Left forelimb (tissue), 1 donor: ENCODE results near the gene HEATR5A.
"Not testable (repeated sequence)": the region's sequence is repeated elsewhere in the genome, so short reads cannot be mapped to it uniquely, and the experiment has no call there.

Source experiments
- DNase-seq: peaks from one replicate; pipeline ENCODE4 v3.0.0-alpha.2; 2018; ENCODE audit warnings: low spot score

The HEATR5A gene

DNA sequence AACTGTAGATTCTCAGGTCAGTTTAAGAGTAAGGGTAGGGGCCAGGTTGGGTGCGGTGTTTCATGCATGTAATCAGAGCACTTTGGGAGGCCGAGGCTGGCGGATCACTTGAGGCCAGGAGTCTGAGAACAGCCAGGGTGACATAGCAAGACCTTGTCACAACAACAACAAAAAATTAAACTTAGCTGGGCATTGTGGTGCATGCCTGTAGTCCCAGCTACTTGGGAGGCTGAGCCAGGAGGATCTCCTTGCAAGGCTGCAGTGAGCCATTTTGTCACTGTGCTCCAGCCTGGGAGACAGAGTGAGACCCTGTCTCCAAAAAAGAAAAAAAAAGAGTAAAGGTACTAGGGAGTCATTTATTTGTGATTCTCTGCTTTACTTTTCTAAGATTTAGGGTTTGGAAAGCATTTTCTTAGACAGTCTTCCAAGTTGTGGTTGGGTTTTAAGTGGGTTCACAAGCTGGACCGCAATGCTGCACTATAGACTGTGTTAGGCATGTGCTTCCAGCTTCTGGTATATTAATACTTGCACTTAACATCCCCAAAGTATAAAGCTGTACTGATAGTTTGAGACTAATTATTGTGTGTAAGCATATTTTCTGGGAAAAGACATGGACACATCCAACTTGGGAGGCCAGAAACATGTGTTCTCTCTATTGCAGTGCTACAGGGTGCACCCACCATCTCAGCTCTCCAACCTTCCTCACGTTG, 163.7 kb downstream of the HEATR5A start:
- no peak for DNase-seq

DNA sequence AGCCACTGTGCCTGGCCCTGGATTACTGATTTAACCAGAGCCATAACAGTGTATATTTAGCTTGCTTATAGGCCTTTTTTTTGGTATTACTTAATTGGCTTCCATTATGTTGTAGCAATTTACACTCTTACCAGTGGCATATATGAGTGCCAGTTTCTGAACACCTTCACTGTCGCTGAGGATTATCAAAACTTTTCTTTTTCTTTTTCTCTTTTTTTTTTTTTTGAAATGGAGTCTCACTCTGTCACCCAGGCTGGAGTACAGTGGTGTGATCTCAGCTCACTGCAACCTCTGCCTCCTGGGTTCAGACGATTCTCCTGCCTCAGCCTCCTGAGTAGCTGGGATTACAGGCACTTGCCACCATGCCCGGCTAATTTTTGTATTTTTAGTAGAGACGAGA, 164.4 kb downstream of the HEATR5A start:
- DNase-seq, result not testable (repeated sequence)

- DNase-seq, result no peak
Observed at GRCh38 chr14:31255286-31255685, 165.1 kb downstream of the HEATR5A start.

GRCh38 chr14:31253746-31254471, 166.4 kb downstream of the HEATR5A start:
- DNase-seq, result no peak

GRCh38 chr14:31252865-31253264, 167.5 kb downstream of the HEATR5A start:
- DNase-seq, result no peak

DNA sequence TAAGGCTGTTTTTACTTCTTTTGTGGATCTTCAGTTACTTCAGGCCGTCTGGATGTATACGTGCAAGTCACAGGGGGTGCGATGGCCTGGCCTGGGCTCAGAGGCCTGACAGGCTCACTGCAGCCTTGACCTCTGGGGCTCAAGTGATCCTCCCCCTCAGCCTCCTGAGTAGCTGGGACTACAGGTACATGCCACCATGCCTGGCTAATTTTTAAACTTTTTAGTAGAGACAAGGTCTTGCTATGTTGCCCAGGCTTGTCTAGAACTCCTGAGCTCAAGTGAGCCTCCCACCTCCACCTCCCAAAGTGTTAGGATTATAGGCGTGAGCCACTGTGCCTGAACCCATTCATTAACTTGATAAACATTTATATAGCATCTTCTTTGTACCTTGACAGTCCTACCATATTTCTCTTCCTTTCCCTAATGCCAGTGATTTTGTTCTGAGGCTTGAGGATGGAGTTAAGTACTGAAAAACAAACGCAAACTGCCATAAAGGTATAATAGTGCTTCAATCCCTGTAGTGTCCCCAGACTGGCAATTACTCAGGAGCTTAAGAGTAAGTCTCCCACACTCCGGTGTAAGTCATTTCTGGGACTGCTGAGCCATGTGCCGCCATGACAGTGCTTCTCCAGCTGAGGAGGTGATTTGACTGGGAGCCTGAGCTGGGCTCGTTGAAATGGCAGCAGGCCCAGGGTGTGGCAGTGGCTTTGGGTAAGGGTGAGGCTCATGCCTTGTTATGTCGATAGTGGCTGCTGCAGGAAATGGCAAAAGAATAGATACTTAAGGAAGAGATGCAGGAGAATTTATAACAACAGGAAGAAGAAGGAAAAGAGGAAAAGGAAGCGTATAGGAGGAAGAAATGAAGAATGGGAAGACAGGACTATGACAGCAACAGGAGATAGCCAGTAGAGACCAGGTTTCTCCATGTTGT, 169.1 kb downstream of the HEATR5A start:
- no peak for DNase-seq

DNA sequence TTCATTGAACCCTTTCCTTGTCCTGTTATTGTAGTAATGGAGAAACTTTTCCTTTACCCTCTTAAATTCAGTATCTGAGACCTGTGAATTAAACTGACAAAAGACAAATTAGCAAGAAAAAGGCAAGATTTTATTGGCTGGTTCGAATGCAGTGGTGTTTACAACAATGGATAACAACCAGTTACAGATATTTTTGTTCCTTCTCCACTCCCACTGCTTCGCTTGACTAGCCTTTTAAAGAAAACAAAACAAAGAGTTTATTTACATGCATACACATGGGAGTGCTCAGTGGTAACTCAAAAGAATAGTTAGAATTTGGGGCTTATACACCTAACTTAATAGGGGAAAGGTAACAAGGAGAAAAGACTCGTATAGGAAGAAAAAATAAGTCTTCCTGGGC, 175.7 kb downstream of the HEATR5A start:
- no peak for DNase-seq

- DNase-seq, result no peak
Observed at GRCh38 chr14:31243860-31244259, 176.5 kb downstream of the HEATR5A start.

GRCh38 chr14:31242161-31242940, 178.0 kb downstream of the HEATR5A start:
- not testable (repeated sequence) for DNase-seq
